Amniotic stem cell (primary cell): ENCODE data around the gene BLNK.

Experiments used
- DNase-seq: peaks from one replicate; lab custom pipeline; 2025; lab: John Stamatoyannopoulos, UW

BLNK gene

DNA sequence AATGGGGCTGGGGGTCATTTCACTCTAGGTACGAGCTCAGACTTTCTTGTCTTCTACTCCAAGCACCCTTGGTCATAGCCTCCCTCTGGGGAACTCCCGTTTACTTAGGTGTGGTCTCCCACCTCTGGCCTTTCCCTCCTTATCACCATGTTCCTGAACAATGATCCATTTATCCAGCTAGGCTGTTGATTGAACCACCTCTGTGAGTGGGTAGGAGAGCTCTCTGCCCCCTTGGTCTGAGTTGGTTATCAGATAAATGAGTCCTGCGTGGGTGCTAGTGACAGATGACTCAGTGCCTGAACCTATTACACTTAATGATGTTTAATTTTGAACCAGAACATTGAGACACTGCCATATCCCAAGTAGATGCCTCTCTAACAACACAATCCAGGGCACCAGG lies 9.4 kb downstream of the BLNK start:
- no peak for DNase-seq

DNA sequence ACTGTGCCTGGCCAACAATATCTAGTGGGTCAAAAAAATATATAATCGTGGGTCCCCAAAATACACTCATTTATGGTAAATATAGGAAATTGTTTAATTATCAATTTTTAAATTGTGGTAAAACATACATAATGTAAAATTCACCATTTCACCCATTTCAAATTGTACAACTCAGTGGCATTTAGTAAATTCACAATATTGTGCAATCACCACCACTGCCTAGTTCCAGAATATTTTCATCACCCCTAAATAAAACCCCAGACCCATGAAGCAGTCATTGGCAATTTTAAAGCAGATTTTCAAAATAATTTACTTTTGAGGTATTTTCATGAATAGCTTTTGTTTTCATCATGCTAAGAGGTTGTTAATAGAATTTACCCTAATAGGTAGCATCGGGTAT lies 10.2 kb downstream of the BLNK start:
- no peak for DNase-seq

DNA sequence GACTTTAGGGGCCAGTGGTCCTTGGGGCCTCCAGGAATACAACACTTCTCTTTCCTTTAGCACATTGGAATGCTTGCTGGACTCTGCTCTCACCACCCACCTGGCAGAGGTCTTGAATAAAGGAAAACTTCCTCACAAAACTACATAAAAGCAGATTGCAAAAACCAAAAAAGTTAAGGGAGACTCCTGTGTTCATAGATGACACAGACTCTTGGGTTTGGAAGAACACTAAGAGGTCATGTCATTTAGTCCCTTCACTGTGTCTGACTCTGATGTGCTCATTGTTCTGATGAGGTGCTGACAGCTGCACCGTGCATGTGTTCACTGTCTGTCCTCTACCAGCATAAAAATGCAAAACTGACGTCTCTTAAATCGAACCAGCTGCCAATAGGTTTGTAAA lies 11.4 kb downstream of the BLNK start:
- no peak for DNase-seq

- no peak for DNase-seq
These were observed 12.2 kb downstream of the BLNK start for GRCh38 chr10:96259150-96259549.

DNA sequence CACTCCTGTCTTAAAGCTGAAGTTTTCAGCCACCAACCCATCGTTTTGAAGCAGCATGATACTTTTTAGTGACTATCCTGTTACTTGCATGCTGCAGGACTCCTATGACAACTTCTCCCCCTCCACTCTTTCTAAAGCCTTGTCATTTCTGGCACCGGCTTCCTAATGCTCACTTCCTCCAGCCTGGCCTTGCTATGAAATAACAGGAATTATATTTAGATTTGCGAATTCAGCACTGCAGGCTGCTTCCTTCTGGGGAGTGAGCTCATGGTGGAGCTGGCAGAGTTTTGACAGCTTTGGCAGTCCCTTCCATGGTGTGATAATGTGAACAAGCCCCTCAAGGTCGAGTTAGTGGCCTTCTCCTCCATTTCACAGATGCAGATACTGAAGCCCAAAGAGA lies 13.4 kb downstream of the BLNK start:
- DNase-seq, result no peak

GRCh38 chr10:96255549-96256333 lies 15.6 kb downstream of the BLNK start:
- no peak for DNase-seq

GRCh38 chr10:96254976-96255375 lies 16.4 kb downstream of the BLNK start:
- no peak for DNase-seq

- no peak for DNase-seq
These were observed 18.6 kb downstream of the BLNK start for GRCh38 chr10:96252730-96253129.

- no peak for DNase-seq
These were observed 21.0 kb downstream of the BLNK start for GRCh38 chr10:96250349-96250748.

DNA sequence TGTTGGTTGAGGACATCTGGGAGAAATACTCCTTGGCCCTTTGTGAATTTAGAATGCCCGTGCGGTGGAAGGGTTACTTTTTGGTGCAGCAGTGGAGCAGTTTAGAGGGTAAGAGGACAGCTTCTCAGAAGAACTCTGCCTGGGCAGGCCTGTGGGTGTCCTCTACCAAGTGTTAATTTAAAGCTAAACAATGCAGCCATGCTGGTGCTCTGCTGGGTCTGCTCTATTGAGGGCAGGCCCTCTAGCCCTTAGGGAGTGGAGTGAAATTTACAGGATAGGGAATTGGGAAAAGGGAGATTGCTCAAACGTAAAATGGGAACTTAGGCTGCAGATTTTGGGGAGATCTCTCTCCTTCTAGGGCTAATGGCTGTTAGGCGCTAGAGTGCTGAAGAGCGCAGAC lies 22.1 kb downstream of the BLNK start:
- no peak for DNase-seq

DNA sequence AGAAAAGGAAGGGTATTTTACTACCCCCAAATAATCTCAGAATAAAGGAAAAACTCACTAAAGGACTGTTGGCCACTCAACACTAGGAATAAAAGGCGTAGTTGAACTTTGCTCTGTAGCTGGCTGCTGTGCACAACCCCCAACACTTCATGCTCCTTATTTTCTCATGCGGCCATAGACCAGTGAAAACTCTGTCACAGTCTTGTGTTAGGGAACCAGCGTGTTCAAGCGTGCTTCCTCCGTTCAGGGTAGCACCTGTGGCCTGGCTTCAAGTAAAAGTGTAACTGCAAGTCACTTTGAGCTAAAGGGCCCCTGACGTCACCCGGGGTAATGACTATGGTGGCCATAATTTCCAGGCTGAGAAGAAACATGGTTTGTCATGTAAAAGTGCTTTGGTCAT lies 27.0 kb downstream of the BLNK start:
- DNase-seq, result no peak

DNA sequence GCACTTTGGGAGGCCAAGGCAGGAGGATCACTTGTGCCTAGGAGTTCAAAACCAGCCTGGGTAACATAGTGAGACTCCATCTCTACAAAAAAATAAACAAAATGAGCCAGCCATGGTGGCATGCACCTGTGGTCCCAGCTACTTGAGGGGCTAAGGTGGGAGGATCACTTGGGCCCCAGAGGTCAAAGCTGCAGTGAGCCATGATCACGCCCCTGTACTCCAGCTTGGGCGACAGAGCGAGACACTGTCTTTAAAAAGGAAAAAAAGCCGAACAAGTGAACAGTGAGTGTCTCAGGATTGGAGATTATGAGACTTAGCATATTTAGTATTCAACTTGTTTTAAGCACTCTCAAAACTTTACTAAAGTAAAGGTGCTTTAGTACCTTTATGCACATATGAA lies 28.1 kb downstream of the BLNK start:
- DNase-seq, result no peak

DNA sequence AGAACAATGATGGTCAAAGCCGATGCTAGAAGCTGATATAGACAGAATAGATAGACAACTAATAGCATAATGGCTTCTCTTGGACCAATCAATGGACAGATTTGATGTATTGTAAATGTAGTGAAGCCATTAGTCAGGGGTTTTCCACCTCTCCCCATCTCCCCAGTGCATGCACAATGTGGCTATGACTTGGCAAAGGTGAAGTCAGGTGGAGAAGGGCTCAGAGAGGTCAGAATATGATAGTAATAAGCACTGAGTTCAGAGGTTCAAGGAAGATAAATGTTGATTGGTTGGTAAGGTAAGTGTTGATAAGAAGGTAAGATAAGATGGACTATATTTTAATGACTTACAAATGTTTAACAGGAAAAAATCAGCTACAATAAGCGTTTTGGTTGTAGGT lies 28.5 kb downstream of the BLNK start:
- DNase-seq, result no peak

GRCh38 chr10:96238646-96239623 lies 32.4 kb downstream of the BLNK start:
- DNase-seq, result no peak

GRCh38 chr10:96236876-96237275 lies 34.5 kb downstream of the BLNK start:
- no peak for DNase-seq

GRCh38 chr10:96236090-96236478 lies 35.3 kb downstream of the BLNK start:
- DNase-seq, result no peak

DNA sequence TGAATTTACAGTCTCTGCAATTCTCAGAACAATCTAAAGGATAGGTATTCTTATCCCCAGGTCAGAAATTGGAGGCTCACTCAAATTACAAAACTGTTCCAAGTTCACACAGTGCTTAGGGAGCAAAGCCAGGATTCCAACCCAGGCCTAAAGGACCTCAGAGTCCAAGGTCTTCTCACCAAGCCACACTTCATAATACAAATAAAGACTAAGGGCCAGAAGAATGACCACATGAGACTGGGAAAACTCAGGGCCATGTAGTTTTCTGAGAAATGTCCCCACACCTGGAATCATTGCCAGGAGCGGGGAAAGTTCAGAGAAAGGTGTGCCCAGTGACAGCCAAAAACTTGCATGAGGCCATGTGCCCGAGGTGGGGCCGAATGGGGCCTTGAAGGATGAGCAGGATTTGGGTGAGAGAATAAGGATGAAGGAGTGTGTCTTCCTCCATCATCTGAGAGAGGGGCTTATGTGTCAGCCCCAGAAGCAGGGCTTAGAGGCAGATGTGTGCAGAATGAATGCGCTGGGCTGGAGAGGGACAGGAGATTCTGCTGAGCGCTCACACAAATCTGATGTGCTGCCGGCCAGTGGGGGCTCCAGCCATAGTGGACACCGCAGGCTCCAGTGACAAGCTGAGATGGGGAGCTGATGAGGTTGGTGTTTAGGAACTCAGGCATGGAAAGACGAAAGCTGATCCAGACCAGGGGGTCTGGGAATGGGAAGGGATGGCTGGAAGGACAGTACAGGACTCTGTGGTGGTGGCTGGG lies 35.9 kb downstream of the BLNK start:
- DNase-seq, result no peak

- no peak for DNase-seq
These were observed 37.4 kb downstream of the BLNK start for GRCh38 chr10:96233959-96234358.

GRCh38 chr10:96230527-96230926 lies 40.8 kb downstream of the BLNK start:
- DNase-seq, result no peak

DNA sequence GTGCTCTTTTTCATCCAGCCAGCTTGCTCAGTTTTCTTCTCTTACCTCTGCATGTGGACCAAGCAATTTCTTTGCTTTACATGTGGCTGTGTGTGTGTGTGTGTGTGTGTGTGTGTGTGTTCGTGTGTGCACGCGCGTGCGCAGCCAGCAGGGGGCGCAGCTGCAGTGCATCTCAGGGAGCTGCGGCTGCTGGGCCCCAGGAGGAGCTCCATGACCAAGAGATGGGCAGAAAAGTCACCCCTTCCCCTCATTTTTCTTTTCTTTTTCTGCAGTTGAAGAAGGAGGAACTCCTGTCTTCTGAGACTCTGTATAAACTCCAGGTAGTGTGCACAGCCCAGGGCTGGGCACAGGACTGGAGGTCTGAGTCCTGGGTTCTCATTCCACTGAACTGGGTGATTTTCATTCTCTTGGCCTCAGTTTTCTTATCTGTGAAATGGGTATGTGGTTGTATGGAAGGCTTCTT lies 41.8 kb downstream of the BLNK start:
- no peak for DNase-seq

GRCh38 chr10:96228408-96228994 lies 42.9 kb downstream of the BLNK start:
- no peak for DNase-seq

DNA sequence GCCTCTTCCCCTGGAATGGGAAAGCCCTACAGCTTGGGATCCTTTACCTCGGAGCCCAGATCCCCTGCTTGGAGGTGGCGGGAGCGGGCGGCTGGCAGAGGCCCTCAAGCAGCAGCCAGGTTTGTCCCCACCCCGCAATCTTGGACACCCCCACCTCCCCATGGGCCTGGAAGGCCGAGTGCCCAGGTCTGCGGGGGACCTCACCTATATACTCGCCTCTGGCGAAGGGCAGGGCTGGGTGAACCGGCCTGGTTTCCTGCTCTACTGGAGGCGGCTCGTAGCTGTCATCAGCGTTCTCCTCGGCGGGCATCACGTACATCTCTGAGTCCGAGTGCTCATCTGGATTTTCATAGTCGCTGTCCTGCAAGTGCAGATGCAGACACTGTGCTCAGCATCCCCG lies 44.2 kb downstream of the BLNK start:
- no peak for DNase-seq
